GM23248 (cell line): Measurements from ENCODE around the gene STAC.
"Not testable (repeated sequence)": the region's sequence is repeated elsewhere in the genome, so short reads cannot be mapped to it uniquely, and the experiment has no call there.

Source experiments
- EZH2 ChIP-seq: fragments of 200-600 bp; sonication (generic); IDR thresholded peaks from 2 replicates; pipeline ENCODE4 v1.6.1; 2018; ENCODE audit warnings: antibody characterized with exemption, mild to moderate bottlenecking; ENCODE audit not compliant: insufficient read depth, poor library complexity, severe bottlenecking
- EZH2phosphoT487 ChIP-seq: fragments of 200-600 bp; sonication (generic); IDR thresholded peaks from 2 replicates; pipeline ENCODE4 v1.6.1; 2018; ENCODE audit warnings: antibody characterized with exemption, moderate library complexity, mild to moderate bottlenecking, low read depth; ENCODE audit not compliant: insufficient read depth

- TF ChIP-seq EZH2, EZH2phosphoT487: not testable (repeated sequence)
Observed at GRCh38 chr3:36472045-36472444, 91.7 kb downstream of the STAC start.
